ENCODE measurements around the gene SRPK1. TPM values are rescaled to one million over a fixed set of nuclear protein-coding genes. Genes with fewer than 3 reads are reported as not detected.

The SRPK1 gene
- total and polyA plus RNA-seq, 2 of the 8 experiments (the other 6 are each of a cell fraction or from before 2014, with no cell fraction given) = 25.7 to 116 TPM

DNA sequence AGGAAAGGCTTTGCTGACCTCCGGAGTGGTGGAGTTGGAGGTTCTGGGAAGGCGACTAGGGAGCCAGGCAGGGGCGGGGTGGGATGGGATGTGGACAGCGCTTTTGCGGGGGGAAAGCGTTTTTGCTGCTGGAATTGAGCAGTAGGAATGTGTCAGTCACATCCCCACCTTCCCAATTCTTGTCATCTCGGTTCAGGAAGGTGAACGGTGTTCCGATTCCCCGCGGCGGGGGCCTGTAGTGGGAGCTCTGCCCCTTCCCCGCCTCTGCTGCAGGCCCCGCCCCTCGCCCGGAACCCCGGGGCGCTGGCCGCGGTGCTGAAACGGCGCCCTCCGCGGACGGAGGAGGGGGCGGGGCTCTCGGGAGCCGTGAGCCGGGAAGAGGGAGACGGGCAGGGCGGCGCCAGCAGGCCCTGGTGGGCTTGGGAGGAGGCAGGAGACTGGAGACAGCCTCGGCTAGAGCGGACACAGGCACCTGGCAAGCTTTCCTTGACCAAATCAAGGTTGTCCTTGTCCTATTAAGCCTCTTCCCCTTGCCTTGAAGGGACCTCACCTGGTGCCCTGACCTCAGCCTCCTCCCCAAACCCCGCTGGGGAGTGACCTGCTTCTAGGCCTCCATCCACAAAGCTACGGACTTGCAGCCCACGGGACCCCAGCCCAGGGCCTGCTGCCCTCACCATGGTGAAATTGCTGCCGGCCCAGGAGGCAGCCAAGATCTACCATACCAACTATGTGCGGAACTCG, 115.7 kb downstream of the SRPK1 start, which contains the start of gene LHFPL5:
LHFPL5 (plus strand) TSS at position 357 of the 741 bp plus-strand sequence; CDS start at position 676, 319 bp downstream.
- H3K4me2 ChIP-seq (ENCODE audit: insufficient read depth in 1 of 2, low read depth in 2 of 2, low read length in 2 of 2) = peak within 1 kb of the TSS; percentile 70 to 86
- DNase-seq (ENCODE audit: low read depth in 1 of 2, low spot score in 2 of 2) = peak; percentile 19 to 96
- ChIA-PET POLR2A (ENCODE audit: partially characterized antibody) (interaction anchor here (1.0 kb wide), 1 partner anchor 116 kb away, joined by 3 read pairs; the partner anchor contains the start of gene SRPK1), CTCF (ENCODE audit: partially characterized antibody) (interaction anchor here (1.2 kb wide), 1 partner anchor 150 kb away, joined by 3 read pairs; no protein-coding TSS in a partner anchor)
- peak within 1 kb of the TSS; percentile 61 to 69 (median 63) for H3K4me3 ChIP-seq (ENCODE audit: extremely low read depth in 1 of 4, insufficient read depth in 2 of 4, low read depth in 3 of 4, low read length in 4 of 4)
- H3K27ac ChIP-seq (ENCODE audit: low read depth, low read length) = no peak within 1 kb of the TSS
- peaks cover 0 to 7% (median 2%) of the 10 kb centered on the region in 4 experiments; a peak in 3 of 7 replicates for H3K4me1 ChIP-seq (replicated peaks in 1 of 4; ENCODE audit: control insufficient read depth in 3 of 4, insufficient read depth in 4 of 4, low read length in 3 of 4)
- no peak within 1 kb of the TSS for H3K23ac ChIP-seq (ENCODE audit: insufficient read length)
- no peak within 1 kb of the TSS for H3K4ac ChIP-seq (replicated peaks; ENCODE audit: insufficient read length, low read depth, low read length)
- no peak within 1 kb of the TSS for H3K14ac ChIP-seq (ENCODE audit: insufficient read length)
- peaks cover 2% of the 10 kb centered on the region; the same call in 1 of the 2 replicates for H3K23me2 ChIP-seq (ENCODE audit: low read depth, low read length)
- H3K9ac ChIP-seq (replicated peaks in 1 of 4; ENCODE audit: extremely low read depth in 1 of 4, low read depth in 3 of 4, low read length in 3 of 4) = peak within 1 kb of the TSS in 1 of 4 experiments; percentile 44; a peak in 1 of 7 replicates
- H3K18ac ChIP-seq (ENCODE audit: extremely low read depth, low read length) = no peak within 1 kb of the TSS; the same call in 1 of the 2 replicates
- no peak within 1 kb of the TSS for H2BK15ac ChIP-seq (ENCODE audit: low read length)
- WGBS, 2 experiments (ENCODE audit: extremely low coverage in 1 of 2, insufficient coverage in 1 of 2, insufficient read length in 1 of 2, insufficient replicate concordance in 2 of 2, low coverage in 1 of 2, low lambda C conversion rate in 2 of 2, missing lambda C conversion rate in 1 of 2) = 37% methylated on average over 17 of the region's 40 CpGs; no CpG with 5 or more reads in 1 of the 2 experiments
- H3K79me2 ChIP-seq (ENCODE audit: control insufficient read depth in 1 of 2, insufficient read depth in 2 of 2, low read length in 2 of 2) = no peaks in the 10 kb centered on the region
- H3K79me1 ChIP-seq (ENCODE audit: low read depth, low read length) = no peaks in the 10 kb centered on the region
- H2BK12ac ChIP-seq (ENCODE audit: low read depth, low read length) = no peak within 1 kb of the TSS
- H4K91ac ChIP-seq (replicated peaks; ENCODE audit: insufficient read length, low read length) = peak within 1 kb of the TSS; percentile 30
- no peaks in the 10 kb centered on the region for H4K20me1 ChIP-seq (replicated peaks in 1 of 2; ENCODE audit: control insufficient read depth in 1 of 2, insufficient read depth in 2 of 2, low read length in 2 of 2)
- peak within 1 kb of the TSS; percentile 69; the same call in 1 of the 2 replicates for H4K8ac ChIP-seq (ENCODE audit: extremely low read depth, insufficient read depth, low read length)
- no peaks in the 10 kb centered on the region; a peak in 1 of 7 replicates for H3K27me3 ChIP-seq (replicated peaks in 1 of 4; ENCODE audit: control insufficient read depth in 3 of 4, extremely low read depth in 1 of 4, insufficient read depth in 3 of 4, low read length in 3 of 4)
- no peak within 1 kb of the TSS for H4K5ac ChIP-seq (ENCODE audit: insufficient read length, low read depth, low read length)
- no peak within 1 kb of the TSS for H3K56ac ChIP-seq (replicated peaks; ENCODE audit: insufficient read length, low read depth, low read length)
- 0 out of 2 replicates have a peak within 1 kb of the TSS, but pooled peaks have one; percentile 96 for H2AFZ ChIP-seq (ENCODE audit: low read length)
- no peak within 1 kb of the TSS for H2BK20ac ChIP-seq (ENCODE audit: low read length)
- no peaks in the 10 kb centered on the region for H3K36me3 ChIP-seq (ENCODE audit: control insufficient read depth in 2 of 4, insufficient read depth in 4 of 4, low read length in 3 of 4)
- no peak within 1 kb of the TSS for H2BK5ac ChIP-seq (ENCODE audit: low read depth, low read length)
- no peak within 1 kb of the TSS for H2AK5ac ChIP-seq (ENCODE audit: low read depth, low read length)
- no peaks in the 10 kb centered on the region for H3K9me3 ChIP-seq (ENCODE audit: insufficient read depth in 2 of 2, low read depth in 1 of 2, low read length in 1 of 2)
- no peak within 1 kb of the TSS for H2BK120ac ChIP-seq (replicated peaks; ENCODE audit: low read depth, low read length)
- FAIRE-seq = no peak
- TF ChIP-seq TEAD4 (IDR thresholded peaks at IDR 0.05; ENCODE audit: low read depth, low read length) (0 out of 2 replicates have a peak, but pooled peaks have one; percentile 14), TCF12 (IDR thresholded peaks at IDR 0.05; ENCODE audit: low read depth, low read length) (no peak), RNF2 (IDR thresholded peaks at IDR 0.05; ENCODE audit: borderline replicate concordance, low read depth, low read length, missing control alignments, poor library complexity, severe bottlenecking) (no peak), BCL11A (IDR thresholded peaks at IDR 0.05; ENCODE audit: low read depth in 2 of 2, low read length in 2 of 2) (no peak), NANOG (IDR thresholded peaks at IDR 0.05; ENCODE audit: insufficient read depth, low read depth, low read length, poor library complexity, severe bottlenecking) (no peak), GABPA (IDR thresholded peaks at IDR 0.05; ENCODE audit: borderline replicate concordance, insufficient read depth, low read length) (no peak), RFX5 (IDR thresholded peaks at IDR 0.05; ENCODE audit: borderline replicate concordance, low read depth, low read length) (no peak)
- TF ChIP-seq, protein P1, sequence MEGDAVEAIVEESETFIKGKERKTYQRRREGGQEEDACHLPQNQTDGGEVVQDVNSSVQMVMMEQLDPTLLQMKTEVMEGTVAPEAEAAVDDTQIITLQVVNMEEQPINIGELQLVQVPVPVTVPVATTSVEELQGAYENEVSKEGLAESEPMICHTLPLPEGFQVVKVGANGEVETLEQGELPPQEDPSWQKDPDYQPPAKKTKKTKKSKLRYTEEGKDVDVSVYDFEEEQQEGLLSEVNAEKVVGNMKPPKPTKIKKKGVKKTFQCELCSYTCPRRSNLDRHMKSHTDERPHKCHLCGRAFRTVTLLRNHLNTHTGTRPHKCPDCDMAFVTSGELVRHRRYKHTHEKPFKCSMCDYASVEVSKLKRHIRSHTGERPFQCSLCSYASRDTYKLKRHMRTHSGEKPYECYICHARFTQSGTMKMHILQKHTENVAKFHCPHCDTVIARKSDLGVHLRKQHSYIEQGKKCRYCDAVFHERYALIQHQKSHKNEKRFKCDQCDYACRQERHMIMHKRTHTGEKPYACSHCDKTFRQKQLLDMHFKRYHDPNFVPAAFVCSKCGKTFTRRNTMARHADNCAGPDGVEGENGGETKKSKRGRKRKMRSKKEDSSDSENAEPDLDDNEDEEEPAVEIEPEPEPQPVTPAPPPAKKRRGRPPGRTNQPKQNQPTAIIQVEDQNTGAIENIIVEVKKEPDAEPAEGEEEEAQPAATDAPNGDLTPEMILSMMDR (IDR thresholded peaks at IDR 0.05; ENCODE audit: control extremely low read depth in 1 of 3, insufficient read depth in 1 of 3, low read depth in 1 of 3, low read length in 3 of 3) = no peak
